ENCODE measurements around the gene SUPT5H.

GRCh38 chr19:39420769-39421168, 24.6 kb upstream of the SUPT5H start:
- TF ChIP-seq ISL1 (CRISPR knock-in tag; IDR thresholded peaks at IDR 0.05) = no peak
- TF ChIP-seq SNAI2 (CRISPR knock-in tag; IDR thresholded peaks at IDR 0.05) = no peak
- no peak for TF ChIP-seq ARNTL (CRISPR knock-in tag; IDR thresholded peaks at IDR 0.05; ENCODE audit: borderline replicate concordance, low read depth)
- TF ChIP-seq CSDC2 (CRISPR knock-in tag; IDR thresholded peaks at IDR 0.05) = no peak
